ENCODE data around the gene CTH. TPM values are rescaled to one million over a fixed set of nuclear protein-coding genes. Genes with fewer than 3 reads are reported as not detected.

The CTH gene
- polyA plus RNA-seq, 1 of the 3 experiments (the other 2 are of a cell fraction) = 3.9 TPM

DNA sequence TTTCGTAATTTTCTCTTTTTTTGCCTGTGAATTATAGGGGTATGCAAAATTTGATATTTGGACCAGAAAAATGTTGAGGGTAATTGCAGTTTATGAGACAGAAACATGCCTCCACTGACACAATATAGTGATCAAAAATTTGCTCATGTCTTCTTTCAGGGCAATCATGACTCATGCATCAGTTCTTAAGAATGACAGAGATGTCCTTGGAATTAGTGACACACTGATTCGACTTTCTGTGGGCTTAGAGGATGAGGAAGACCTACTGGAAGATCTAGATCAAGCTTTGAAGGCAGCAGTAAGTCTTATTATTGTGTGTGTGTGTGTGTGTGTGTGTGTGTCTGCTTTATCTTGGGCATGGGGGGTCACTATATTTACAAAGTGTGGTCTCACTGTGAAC lies 27.5 kb downstream of the CTH start:
- POLR2A ChIA-PET = no interaction called here
- DNase-seq = no peak
- H2AFZ ChIP-seq (ENCODE audit: low read depth) = no peak overlapping the region
- H4K20me1 ChIP-seq (ENCODE audit: insufficient read depth) = no peaks in the 10 kb centered on the region
- no peaks in the 10 kb centered on the region for H3F3A ChIP-seq (replicated peaks; ENCODE audit: insufficient read depth)
- H3K4me2 ChIP-seq = no peak overlapping the region
- CTCF ChIA-PET = interaction anchor here (1.3 kb wide), 1 partner anchor 611 kb away, joined by 3 read pairs; no protein-coding TSS in a partner anchor
- no peaks in the 10 kb centered on the region; a peak in 2 of 4 replicates for H3K4me1 ChIP-seq (ENCODE audit: control insufficient read depth in 1 of 2, insufficient read depth in 2 of 2, low read depth in 1 of 2, low read length in 1 of 2)
- no peaks in the 10 kb centered on the region for H3K79me2 ChIP-seq (ENCODE audit: insufficient read depth)
- TF ChIP-seq ZBTB33 (IDR thresholded peaks at IDR 0.05; ENCODE audit: borderline replicate concordance, low read depth) = no peak
- no peaks in the 10 kb centered on the region for H3K9me3 ChIP-seq
- peaks cover 0 to 6% of the 10 kb centered on the region in 2 experiments for H3K36me3 ChIP-seq (replicated peaks in 1 of 2; ENCODE audit: control insufficient read depth in 1 of 2, insufficient read depth in 2 of 2, low read length in 1 of 2)
- H3K9ac ChIP-seq = no peak overlapping the region
- no peaks in the 10 kb centered on the region for H3K9me2 ChIP-seq
- no peak overlapping the region for H3K4me3 ChIP-seq (ENCODE audit: low read depth in 2 of 2, low read length in 1 of 2)
- 75% methylated on average over 2 of the region's 2 CpGs for WGBS (ENCODE audit: low lambda C conversion rate)
- no peak overlapping the region for H3K27ac ChIP-seq (ENCODE audit: low read depth in 2 of 2, low read length in 1 of 2)
- no peaks in the 10 kb centered on the region for H3K27me3 ChIP-seq (ENCODE audit: insufficient read depth)

GRCh38 chr1:70440642-70441391 lies 29.7 kb downstream of the CTH start:
- DNase-seq = no peak
- Histone ChIP-seq H3F3A (replicated peaks; ENCODE audit: insufficient read depth) (no peaks in the 10 kb centered on the region), H4K20me1 (ENCODE audit: insufficient read depth) (no peaks in the 10 kb centered on the region), H3K4me1 (ENCODE audit: control insufficient read depth in 1 of 2, insufficient read depth in 2 of 2, low read depth in 1 of 2, low read length in 1 of 2) (no peaks in the 10 kb centered on the region; a peak in 2 of 4 replicates), H3K36me3 (replicated peaks in 1 of 2; ENCODE audit: control insufficient read depth in 1 of 2, insufficient read depth in 2 of 2, low read length in 1 of 2) (no peaks in the 10 kb centered on the region), H3K79me2 (ENCODE audit: insufficient read depth) (no peaks in the 10 kb centered on the region), H3K27me3 (ENCODE audit: insufficient read depth) (no peaks in the 10 kb centered on the region), H2AFZ (ENCODE audit: low read depth) (no peak overlapping the region), H3K9me2 (no peaks in the 10 kb centered on the region), H3K4me2 (no peak overlapping the region), H3K27ac (ENCODE audit: low read depth in 2 of 2, low read length in 1 of 2) (no peak overlapping the region), H3K4me3 (ENCODE audit: low read depth in 2 of 2, low read length in 1 of 2) (no peak overlapping the region), H3K9ac (no peak overlapping the region), H3K9me3 (no peaks in the 10 kb centered on the region)
- TF ChIP-seq FOSL2 (IDR thresholded peaks at IDR 0.05; ENCODE audit: borderline replicate concordance, low read depth) = no peak
- TF ChIP-seq CHD2 (IDR thresholded peaks at IDR 0.05; ENCODE audit: low read length, partially characterized antibody) = no peak
- TF ChIP-seq, protein P1, sequence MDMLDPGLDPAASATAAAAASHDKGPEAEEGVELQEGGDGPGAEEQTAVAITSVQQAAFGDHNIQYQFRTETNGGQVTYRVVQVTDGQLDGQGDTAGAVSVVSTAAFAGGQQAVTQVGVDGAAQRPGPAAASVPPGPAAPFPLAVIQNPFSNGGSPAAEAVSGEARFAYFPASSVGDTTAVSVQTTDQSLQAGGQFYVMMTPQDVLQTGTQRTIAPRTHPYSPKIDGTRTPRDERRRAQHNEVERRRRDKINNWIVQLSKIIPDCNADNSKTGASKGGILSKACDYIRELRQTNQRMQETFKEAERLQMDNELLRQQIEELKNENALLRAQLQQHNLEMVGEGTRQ (IDR thresholded peaks at IDR 0.05; ENCODE audit: borderline replicate concordance, low read depth, low read length) = no peak
- no peak for TF ChIP-seq JUND (IDR thresholded peaks at IDR 0.05)
- no peak for TF ChIP-seq MAX (IDR thresholded peaks at IDR 0.05; ENCODE audit: low read depth)
- CTCF ChIA-PET = interaction anchor here (1.8 kb wide), 1 partner anchor 54 kb away, joined by 3 read pairs; no protein-coding TSS in a partner anchor
- POLR2A ChIA-PET = no interaction called here
- 98% methylated on average over 2 of the region's 2 CpGs for WGBS (ENCODE audit: low lambda C conversion rate)

All from SK-N-SH (cell line).